HT1080 (cell line): ENCODE data around the gene PAK3. TPM values are rescaled to one million over a fixed set of nuclear protein-coding genes. Genes with fewer than 3 reads are reported as not detected.
A peak's percentile ranks its signal among the peaks of the same experiment; 100 is the strongest.

Experiments
- DNase-seq: peaks from one replicate; pipeline ENCODE4 v3.0.0-alpha.2; 2015; ENCODE audit warnings: low read depth
- small RNA-seq: library from RNA; depleted of rRNA; stranded (forward); fragments of <200 nt; gene quantifications from one replicate; pipeline ENCODE3, GENCODE V24; 2014
- total RNA-seq: library from RNA; depleted of rRNA; stranded (reverse); fragments of >200 nt; shearing (Covaris generic); gene quantifications from 2 replicates; pipeline ENCODE4 v1.2.3, GENCODE V29; 2014; rRNA removed

PAK3 gene
- total RNA-seq, 1 experiment from 2014 or later, result not detected

- DNase-seq, result no peak
Observed at GRCh38 chrX:111259559-111259958, 163.6 kb downstream of the PAK3 start.

- no peak for DNase-seq
Observed at GRCh38 chrX:111260451-111260850, 164.5 kb downstream of the PAK3 start.

GRCh38 chrX:111262086-111262485 is 166.1 kb downstream of the PAK3 start:
- no peak for DNase-seq

- DNase-seq, result no peak
Observed at GRCh38 chrX:111264385-111264784, 168.4 kb downstream of the PAK3 start.

- no peak for DNase-seq
Observed at GRCh38 chrX:111265486-111265885, 169.5 kb downstream of the PAK3 start.

- DNase-seq, result no peak
Observed at GRCh38 chrX:111268506-111268905, 172.5 kb downstream of the PAK3 start.

- peak; percentile 1 for DNase-seq
Observed at GRCh38 chrX:111270339-111270738, 174.3 kb downstream of the PAK3 start, which contains the start of gene CAPN6. Gene CAPN6 (minus strand): TSS chrX:111270483. CDS start chrX:111263936, 6,547 bp downstream.

Small RNAs within 50 kb of the gene (small RNA-seq; reads per million reads assigned to genes)
- gene FCF1P4, result not detected

Other genes starting within 250 kb of the PAK3 start
- gene CAPN6, start 174.3 kb downstream of the PAK3 start, total RNA-seq, result not detected in 2 replicates